Sigmoid colon (tissue), 4 donors: ENCODE results near the gene INF2.

Experiments used
- CTCF ChIP-seq, 4 experiments: fragments of 450-650 bp in 3 of 4; fragments of 200-600 bp in 1 of 4; IDR thresholded peaks; one replicate each; pipeline ENCODE4 v1.5.1; 2016 to 2019; ENCODE audit warnings: antibody characterized with exemption in 4 of 4, mild to moderate bottlenecking in 3 of 4, moderate library complexity in 2 of 4
- EP300 ChIP-seq, 4 donors: sonication (generic); formaldehyde crosslinking; IDR thresholded peaks; one replicate each; pipeline ENCODE4 v1.6.1; 2017; ENCODE audit warnings: antibody characterized with exemption in 4 of 4
- POLR2A ChIP-seq, 2 donors: fragments of 450-650 bp; IDR thresholded peaks; one replicate each; pipeline ENCODE4 v1.6.1; 2016; ENCODE audit warnings: antibody characterized with exemption in 2 of 2, mild to moderate bottlenecking in 2 of 2, moderate library complexity in 2 of 2

GRCh38 chr14:104685998-104686610 lies 3.3 kb upstream of the INF2 start:
- TF ChIP-seq EP300 (IDR thresholded peaks at IDR 0.05) = no peak
- TF ChIP-seq CTCF (IDR thresholded peaks at IDR 0.05) = no peak
- TF ChIP-seq POLR2A (IDR thresholded peaks at IDR 0.05) = no peak
